NCI-H2107 treated with DMSO at 0.1 percent for 48 hours (cell line): ENCODE measurements around the gene POU2F1.
A peak's percentile ranks its signal among the peaks of the same experiment; 100 is the strongest.

Source experiments
- DNase-seq: peaks from one replicate; lab custom pipeline; 2025; ENCODE audit not compliant: unreplicated experiment; lab: John Stamatoyannopoulos, UW

POU2F1 gene

DNA sequence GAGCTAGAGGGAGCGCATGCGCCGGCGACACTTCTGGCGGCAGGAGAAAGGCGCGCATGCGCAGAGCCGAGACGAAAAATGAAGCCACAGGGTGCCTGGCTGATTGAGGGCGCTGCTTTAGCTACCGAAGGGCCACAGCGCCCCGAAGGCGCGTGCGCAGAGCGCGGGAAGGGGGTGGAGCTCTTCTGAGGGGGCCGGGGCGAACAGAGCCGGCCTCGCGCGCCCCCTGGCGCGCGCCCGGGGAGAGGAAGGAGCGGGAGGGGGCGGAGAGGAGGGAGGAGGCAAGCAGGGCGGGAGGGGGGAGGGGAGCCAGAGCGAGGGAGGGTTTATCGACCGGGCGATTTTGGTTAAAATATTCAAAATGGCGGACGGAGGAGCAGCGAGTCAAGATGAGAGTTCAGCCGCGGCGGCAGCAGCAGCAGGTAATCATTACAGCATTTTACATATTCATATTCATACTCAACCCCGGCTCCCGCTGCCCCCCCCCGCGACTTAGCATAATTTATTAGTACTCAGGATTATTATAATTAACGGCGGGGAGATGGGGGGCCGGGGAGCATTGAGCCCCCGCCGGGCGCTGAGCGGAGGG, at the start of gene POU2F1:
Gene POU2F1, plus strand, starts transcription at position 350 of the 589 bp plus-strand sequence. Its CDS starts 12 bp downstream, at position 362.
- DNase-seq: peak; percentile 99

DNA sequence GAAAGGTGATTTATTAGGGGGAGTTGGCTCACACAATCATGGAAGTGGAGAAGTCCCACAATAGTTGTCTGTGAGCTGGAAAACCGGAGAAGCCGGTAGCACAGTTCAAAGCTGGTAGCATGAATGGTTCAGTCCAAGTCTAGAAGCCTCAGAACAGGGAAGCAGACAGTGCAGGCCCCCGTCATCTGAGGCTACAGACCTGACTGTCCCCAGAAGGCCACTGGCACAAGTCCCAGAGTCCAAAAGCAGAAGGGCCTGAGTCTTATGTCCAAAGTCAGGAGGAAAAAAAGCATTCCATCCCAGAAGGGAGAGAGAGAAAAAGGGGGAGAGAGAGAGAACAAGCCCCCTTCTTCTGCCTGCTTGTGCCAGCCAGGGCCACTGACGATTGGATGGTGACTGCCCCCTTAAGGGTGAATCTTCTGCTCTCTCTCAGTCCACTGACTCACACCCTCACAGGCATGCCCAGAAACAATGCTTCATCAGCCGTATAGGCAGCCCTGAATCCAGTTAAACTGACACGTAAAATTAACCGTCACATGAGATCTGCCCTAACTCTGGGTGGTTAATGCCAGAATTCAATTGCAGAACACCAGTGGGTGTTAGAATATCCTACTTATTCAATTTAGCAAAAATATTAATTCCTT, 49.3 kb upstream of the POU2F1 start:
- no peak for DNase-seq

DNA sequence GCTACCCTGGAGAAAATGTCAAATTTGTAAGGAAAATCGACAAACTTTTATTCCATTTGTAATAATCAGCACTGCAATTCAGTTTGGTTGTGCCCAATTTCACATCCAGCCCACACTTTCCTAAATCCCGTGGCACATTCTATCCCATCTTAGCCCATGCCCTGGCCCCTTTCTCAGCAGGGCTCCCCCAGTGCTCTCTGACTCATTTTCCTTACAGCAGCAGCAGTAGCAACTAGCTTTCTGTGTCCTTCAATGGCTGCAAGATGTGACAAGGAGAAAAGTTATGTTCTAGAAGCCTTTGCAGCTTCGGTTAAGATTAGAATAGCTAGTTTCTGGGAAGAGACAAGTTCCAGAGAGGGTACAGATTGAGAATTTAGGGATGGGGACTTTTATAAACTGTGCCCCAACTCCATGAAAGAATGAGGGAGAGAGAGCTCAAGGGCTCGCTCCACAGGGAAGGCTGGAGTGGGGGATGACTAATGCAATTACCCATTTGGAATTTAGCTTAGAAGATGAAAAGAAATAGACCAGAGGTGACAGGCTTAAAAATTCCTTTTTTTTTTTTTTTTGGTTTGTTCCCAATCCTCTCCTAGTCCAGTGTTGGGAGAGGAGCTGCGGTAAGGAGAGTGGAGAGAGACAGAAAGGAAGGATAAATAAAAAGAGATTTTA, 47.0 kb upstream of the POU2F1 start:
- DNase-seq: no peak

DNA sequence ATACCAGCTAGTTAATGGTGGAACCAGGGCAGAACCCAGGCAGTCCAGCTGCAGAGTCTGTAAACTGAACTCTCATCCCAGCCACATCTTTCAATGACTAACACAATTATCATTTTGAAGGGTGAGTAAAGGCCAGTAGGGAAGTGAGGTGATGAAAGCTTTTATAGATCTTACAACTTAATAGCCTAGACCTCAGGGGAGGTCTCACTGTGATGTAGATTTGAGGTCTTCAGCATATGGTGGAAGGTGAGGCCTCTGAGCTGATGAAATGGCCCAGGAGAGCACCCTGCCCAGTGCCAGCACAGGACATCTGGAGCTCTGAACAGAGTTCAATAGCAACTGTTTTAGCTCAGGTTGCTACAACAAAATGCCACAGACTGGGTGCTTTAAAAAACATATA, 44.8 kb upstream of the POU2F1 start:
- no peak for DNase-seq

DNA sequence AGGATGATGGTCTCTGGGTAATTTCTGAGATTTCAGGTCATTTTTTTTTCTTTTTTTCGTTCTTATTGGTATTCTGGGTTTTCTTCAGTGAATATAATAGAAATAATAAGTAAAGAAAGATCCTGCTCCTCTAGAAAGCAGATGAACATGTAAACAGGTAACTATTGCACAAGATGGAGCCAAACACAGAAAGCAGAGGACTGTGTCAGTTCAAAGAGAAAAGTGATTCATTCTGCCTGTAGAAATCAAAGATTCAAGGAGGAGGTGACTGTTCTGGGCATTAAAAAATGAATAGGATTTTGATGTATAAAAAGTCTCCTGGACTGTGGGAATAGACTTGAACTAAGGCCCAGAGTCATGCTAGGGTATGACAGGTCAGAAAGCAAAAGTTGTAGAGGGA, 41.9 kb upstream of the POU2F1 start:
- DNase-seq: no peak

DNA sequence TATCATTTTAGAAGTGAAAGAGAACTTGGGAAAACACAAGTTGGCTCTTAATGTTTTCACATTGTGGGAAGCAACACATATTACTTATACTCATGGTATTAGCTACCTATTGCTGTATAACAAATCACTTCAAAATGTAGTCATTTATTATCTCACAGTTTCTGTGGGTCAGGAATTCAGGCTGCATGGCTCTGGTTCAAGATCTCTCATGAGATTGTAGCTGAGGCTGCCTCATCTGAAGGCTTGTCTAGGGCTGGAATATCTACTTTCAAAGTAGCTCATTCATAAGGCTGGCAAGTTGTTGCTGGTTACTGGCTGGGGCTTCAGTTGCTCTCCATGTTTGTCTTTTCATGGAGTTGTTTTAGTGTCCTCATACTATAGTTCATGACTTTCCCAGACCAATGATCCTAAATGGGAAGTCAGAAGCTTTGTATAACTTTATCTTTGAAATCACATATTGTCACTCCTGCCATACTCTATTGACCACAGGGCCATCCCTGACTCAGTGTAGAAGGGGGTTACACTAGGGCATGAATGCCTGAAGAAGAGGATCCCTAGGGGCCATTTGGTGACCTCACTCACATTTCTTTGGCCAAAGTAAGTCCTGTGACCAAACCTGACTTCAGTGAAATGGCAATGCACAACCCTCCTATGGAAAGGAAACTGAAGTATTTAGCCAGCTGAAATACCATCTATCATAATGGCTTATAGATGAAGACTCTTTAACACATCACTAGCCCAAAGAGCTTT, 37.9 kb upstream of the POU2F1 start:
- DNase-seq: no peak

DNA sequence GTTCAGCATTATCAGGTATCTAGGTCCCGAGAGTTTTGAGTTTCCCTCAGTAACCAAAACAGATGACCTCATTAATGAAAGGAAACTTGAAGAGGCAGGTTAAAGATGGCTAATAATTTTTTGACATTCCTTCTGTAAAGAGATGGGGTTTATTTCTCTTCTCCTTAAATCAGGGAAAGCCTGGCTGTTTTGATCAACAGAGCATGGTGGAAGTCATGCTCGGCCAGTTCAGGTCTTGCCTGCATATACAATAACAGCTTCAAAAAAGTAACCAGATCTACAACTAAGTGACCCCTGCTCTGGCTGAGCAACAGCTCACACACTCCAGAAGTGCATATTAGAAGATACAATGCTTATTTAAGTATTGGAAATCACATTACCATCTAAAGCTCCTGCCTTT, 36.6 kb upstream of the POU2F1 start:
- DNase-seq: no peak

DNA sequence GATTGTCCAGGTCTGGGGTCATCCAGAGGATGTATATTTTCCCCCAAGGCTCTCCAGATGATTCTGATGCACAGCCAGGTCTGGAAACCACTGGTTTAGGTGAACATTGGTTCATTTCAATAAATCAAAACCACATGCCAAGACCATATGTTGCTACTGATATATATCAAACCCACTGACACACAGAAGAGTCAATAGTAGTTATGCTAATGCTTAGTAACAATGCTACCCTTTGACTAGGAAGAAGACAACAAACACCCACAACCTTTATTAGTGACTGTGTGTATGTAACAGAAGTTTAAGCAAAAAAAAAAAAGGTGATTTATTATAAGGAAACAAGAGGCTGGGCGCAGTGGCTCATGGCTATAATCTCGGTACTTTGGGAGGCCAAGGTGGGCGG, 35.6 kb upstream of the POU2F1 start:
- DNase-seq: no peak

DNA sequence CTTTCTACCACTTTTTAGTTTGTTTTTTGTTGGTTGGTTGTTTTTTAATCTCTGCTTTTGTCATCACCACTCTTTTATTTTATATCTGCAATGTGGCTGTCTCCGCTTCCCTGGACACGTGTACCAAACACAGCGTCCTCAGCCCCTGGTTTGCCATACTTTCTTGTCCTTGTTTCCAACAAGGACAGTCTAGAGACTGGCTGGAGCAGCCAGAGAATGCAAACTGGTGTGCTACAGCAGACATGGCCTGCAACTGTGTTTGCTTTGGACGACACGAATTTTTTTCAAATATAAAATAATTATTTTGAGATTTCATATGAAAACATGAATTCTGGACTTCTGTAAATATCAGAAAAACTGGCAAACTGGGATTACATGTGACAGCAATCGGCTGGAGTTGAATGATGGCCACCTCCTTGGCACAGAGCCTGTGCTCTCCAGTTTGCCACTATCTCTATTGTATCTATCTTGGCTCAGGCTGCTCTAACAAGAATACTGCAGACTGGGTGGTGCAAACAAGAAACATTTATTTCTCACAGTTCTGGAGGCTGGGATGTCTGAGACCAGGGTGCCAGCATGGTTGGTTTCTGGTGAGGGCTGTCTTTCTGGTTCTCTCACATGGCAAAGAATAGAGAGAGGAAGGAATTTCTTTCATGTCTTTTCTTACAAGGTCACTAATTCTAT, 34.6 kb upstream of the POU2F1 start:
- no peak for DNase-seq

DNA sequence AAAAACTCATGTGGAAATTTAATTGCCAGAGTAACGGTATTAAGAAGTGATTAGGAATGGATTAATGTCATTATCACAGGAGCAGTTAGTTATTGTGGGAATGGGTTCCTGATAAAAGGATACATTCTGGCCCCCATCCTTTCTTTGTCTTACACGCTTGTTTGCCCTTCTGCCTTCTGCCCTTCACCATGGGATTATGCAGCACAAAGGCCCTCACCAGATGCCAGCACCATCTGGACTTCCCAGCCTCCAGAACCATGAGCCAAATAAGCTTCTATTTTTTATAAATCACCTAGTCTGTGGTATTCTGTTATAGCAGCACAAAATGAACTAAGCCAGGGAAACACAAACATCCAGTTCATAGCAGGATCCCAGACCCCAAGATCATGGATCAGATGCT, 33.9 kb upstream of the POU2F1 start:
- no peak for DNase-seq

DNA sequence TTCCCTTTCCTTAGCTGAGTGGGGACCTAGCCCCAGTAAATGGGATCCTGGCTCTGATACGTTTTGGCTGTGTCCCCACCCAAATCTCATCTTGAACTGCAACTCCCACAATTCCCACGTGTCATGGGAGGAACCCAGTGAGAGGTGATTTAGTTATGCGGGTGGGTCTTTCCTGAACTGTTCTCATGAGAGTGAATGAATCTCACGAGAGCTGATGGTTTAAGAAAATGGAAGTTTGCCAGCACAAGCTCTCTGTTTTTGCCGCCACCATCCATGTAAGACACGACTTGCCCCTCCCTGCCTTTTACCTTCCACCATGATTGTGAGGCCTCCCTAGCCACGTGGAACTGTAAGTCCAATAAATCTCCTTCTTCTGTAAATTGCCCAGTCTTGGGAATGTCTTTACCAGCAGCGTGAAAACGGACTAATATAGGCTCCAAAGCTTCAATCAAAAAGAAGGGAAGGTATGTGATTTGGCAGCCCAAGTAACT, 29.9 kb upstream of the POU2F1 start:
- no peak for DNase-seq

DNA sequence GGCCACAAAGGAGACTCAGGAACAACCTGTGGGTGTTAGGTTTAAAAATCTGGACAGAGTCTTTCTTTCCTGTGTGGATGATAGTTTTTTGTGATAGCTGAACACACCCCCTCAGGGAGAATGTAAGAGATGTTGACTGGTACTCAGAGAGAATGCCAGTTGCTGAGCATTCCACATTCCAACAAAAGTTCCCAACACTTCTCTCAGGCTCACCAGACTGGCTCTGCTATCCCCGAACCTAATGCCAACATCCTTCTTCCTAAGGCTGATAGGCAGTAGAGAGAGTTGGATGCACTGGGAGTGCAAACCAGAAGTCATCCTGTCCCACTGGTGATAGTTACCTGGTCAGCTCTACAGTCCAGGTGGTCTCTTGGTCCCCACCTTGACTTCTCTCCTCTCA, 28.7 kb upstream of the POU2F1 start:
- no peak for DNase-seq

DNA sequence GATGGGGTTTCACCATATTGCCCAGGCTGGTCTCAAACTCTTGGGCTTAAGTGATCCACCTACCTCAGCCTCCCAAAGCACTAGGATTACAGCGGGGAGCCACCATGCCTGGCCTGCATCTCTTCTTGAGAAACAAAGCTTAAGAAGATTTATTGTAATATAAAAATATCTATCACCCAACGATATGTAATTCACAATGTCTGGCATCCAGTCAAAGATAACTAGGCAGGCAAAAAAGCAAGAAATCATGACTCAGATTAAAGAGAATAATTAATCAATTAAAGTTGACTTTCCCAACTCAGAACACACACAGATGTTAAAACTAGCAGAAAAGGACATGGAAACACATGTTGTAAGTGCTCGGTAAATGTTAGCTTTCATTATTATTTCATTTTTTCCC, 26.5 kb upstream of the POU2F1 start:
- DNase-seq: no peak

DNA sequence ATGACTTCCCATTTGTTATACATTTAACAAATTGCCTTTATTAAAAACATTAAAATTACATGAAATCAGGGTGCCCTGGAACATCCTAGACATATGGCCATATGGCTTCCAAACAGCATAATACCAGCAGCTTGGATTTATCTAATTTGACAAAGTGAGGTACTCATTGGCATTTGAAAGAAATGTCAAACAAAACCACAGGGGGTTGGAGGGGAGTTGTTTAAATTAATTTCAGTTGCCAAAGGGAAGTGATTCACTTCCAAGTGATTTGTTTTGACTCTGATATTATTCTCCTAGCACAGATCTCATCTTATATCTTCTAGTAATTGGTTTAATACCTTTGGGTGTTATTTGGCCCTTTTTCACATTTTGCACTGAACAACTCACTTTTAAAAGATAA, 24.5 kb upstream of the POU2F1 start:
- no peak for DNase-seq

DNA sequence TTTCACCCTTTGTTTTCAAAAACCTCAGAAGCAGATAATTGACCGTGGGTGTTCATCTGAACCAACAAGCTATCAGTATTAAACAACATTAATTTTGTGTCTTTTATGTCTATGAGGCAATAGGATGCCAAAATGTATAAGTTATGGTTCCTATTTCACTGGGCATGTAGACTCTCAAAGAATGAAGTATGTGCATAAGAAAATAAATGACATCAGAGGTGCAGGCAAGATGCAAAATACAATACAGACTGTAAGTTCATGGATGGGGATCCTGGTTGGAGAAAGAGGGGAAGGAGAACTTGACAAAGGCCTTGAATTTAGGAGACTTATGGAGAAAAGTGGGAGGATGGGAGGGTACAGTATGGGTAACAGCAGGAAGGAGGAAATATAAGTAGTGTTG, 23.4 kb upstream of the POU2F1 start:
- DNase-seq: no peak

DNA sequence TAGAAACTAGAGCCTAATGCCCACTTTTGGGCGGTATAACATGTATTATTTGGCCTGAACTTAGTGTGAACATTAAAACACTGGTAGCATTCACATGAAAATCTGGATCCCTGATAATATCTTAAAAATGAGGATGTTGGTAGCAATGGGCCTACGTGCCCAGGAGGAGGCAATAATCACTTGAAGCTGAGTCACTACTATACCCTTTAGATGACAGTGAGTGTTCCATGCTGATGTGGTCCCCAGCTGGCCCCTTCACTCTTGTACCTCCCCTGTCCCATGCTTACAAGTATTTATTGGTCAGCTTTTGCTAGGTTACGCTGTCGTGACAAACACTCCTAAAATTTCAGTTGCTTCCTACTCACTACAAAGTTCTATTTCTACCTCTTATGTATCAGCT, 23.0 kb upstream of the POU2F1 start:
- no peak for DNase-seq

DNA sequence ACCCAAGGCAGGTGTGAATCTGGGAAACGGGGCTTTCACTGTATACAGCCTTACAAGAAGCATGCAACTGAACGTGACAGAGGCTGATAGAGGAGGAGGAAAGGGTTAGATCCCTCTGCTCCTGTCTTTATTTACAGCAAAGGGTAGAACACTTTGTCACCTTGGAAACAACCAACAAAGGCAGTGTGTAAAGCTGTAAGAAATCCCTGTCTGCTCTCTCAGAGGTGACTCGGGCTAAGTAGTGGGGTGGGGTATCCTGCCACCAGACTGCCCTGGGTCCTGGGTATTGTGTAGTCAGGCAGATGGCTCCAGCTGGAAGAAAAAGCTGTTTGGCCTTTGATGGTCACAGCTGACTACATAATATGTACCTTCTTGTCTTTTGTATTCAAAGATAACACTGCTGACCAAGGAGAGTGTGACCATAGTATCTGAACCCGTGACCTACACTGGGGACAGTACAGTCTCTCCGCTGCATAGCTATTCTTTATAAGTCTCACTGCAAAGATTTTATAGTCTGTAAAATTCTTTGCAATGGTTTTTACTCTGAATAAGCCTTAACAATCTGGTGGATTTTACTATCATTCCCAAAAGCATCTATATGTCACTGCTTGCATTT, 22.1 kb upstream of the POU2F1 start:
- peak; percentile 27 for DNase-seq

DNA sequence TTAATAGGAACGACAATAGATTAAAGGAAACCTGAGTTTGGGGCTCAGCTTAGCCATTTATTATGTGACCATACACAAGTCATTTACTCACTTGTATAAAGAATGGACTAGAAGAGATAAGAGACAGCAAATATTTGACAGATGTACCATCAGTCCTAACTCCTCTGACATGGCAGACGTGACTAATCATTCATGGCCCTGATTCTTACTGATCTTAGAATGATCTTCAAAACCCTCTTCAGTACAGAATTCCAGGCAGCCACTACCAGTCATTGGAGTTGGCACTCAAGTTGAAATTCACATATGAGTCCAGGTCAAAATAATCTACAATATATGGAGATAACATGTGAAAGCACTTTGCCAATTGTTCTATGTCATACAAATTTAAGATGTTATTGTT, 21.0 kb upstream of the POU2F1 start:
- no peak for DNase-seq

DNA sequence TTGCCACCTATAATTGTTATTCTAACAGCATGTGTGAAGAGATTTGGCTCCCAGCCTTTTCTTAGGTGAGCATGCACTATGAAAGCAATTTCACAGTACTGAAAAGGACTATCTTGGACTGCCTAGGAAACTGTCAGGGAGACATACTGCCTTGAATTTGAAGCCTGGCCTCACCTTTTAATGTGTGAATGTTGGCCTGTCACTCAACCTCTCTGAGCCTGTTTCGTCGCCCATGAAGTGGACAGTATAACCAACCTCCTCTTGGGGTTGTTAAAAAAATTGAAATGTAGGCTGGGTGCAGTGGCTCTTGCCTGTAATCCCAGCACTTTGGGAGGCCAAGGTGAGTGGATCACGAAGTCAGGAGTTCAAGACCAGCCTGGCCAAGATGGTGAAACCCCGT, 20.4 kb upstream of the POU2F1 start:
- DNase-seq: no peak

DNA sequence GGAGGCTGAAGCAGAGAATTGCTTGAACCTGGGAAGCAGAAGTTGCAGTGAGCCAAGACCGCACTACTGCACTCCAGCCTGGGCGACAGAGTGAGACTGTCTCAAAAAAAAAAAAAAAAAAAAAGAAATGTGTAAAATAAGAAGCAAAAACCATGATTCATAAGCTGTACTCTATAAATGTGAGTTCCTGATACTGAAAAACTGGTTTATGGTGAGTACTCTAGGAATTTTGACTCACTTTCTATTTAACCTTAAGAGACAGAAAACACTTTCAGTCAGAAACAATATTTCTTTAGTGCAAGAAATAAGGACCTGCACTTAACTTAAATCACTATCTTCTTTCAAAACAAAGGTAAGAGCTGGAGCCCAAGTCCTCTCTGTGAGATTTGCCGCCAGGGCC, 19.9 kb upstream of the POU2F1 start:
- no peak for DNase-seq

DNA sequence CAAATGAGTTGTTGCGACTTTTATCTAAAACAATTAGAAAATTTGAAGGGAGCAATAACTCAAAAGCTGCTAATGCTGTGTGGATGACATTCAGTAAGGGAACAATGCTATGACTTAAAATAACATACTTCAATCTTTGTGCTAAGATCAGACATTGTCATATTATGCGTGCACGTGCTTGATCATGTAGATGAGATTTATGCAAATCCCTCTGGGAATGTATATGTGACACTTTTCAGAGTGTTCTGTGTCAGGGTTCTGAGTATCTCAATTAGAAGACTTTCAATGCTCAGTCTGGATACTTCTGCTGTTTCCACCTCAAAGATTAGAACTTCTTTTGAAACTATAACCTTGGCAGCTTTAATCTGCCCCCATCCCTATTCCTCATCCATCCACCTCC, 18.6 kb upstream of the POU2F1 start:
- DNase-seq: no peak
